ENCODE measurements around the gene SAT1. TPM values are rescaled to one million over a fixed set of nuclear protein-coding genes. Genes with fewer than 3 reads are reported as not detected.

The SAT1 gene
- total and polyA plus RNA-seq, 10 of the 15 experiments (the other 5 are each of a cell fraction or from before 2014, with no cell fraction given) = 42.2 to 234 (median 60.4) TPM

- DNase-seq (ENCODE audit: low read depth, low spot score) = no peak
- intact Hi-C loops (cut with micrococcal nuclease; ENCODE audit: unreplicated experiment) = loop anchor here (1.0 to 10.0 kb wide), 3 partner anchors 27 to 271 kb away; partner anchors contain the start of gene EIF2S3
- H3K4me2 ChIP-seq (ENCODE audit: control insufficient read depth, insufficient read depth) = peak overlapping the region; percentile 45
- SMC1A ChIA-PET (ENCODE audit: uncharacterized antibody, unreplicated experiment) = interaction anchor here (1.0 to 6.8 kb wide), 8 partner anchors 26 to 459 kb away, joined by 3 to 82 read pairs (median 4); partner anchors contain the start of gene ACOT9
- POLR2A ChIA-PET = interaction anchor here (0.6 to 3.3 kb wide), 8 partner anchors 9 to 908 kb away, joined by 3 to 26 read pairs (median 4); partner anchors contain the start of gene ACOT9
- peaks cover 9% of the 10 kb centered on the region for H3K79me2 ChIP-seq (ENCODE audit: control insufficient read depth, insufficient read depth, low read length)
- H3K36me3 ChIP-seq (ENCODE audit: control insufficient read depth in 2 of 2, insufficient read depth in 2 of 2, low read length in 1 of 2) = no peaks in the 10 kb centered on the region
- in situ Hi-C loops (cut with MboI) = loop anchor here (5.0 kb wide), 1 partner anchor 118 kb away; no protein-coding TSS in a partner anchor
- RAD21 ChIA-PET (ENCODE audit: unreplicated experiment) = interaction anchor here (0.6 to 5.7 kb wide), 12 partner anchors 30 to 458 kb away, joined by 3 to 96 read pairs (median 4); partner anchors contain the start of genes APOO, CXorf58 and EIF2S3
- peak overlapping the region; percentile 68 for H3K4me3 ChIP-seq
- no peaks in the 10 kb centered on the region; the same call in 2 of the 3 replicates for H3K9me3 ChIP-seq (replicated peaks; ENCODE audit: control insufficient read depth, insufficient read depth, low read length)
- no peaks in the 10 kb centered on the region for H3K4me1 ChIP-seq (ENCODE audit: control insufficient read depth, insufficient read depth, low read length)
- 28% methylated on average over 21 of the region's 21 CpGs for WGBS (ENCODE audit: insufficient coverage, insufficient replicate concordance, low lambda C conversion rate, missing lambda C conversion rate)
- TF ChIP-seq ZNF207 (IDR thresholded peaks at IDR 0.05; ENCODE audit: borderline replicate concordance) = peak; percentile 19; the same call in 1 of the 2 replicates
- no peak for TF ChIP-seq CHD2 (IDR thresholded peaks at IDR 0.05; ENCODE audit: borderline replicate concordance, low read depth, low read length)
- TF ChIP-seq SMAD1 (IDR thresholded peaks at IDR 0.05; ENCODE audit: low read depth, partially characterized antibody) = peak; percentile 67
- TF ChIP-seq NR2C1 (IDR thresholded peaks at IDR 0.05) = 0 out of 2 replicates have a peak, but pooled peaks have one; percentile 26
- peak; percentile 54; the same call in 1 of the 2 replicates for TF ChIP-seq MLLT1 (IDR thresholded peaks at IDR 0.05)
- TF ChIP-seq GABPA (IDR thresholded peaks at IDR 0.05; ENCODE audit: low read depth) = 0 out of 2 replicates have a peak, but pooled peaks have one; percentile 44
- TF ChIP-seq WRNIP1 (IDR thresholded peaks at IDR 0.05; ENCODE audit: borderline replicate concordance, low read depth, low read length) = no peak
- 0 out of 2 replicates have a peak, but pooled peaks have one; percentile 14 for TF ChIP-seq POLR2AphosphoS5 (IDR thresholded peaks at IDR 0.05; ENCODE audit: low read length)
- no peaks in the 10 kb centered on the region for H3K27me3 ChIP-seq (replicated peaks in 1 of 2; ENCODE audit: control insufficient read depth in 2 of 2, insufficient read depth in 2 of 2, low read length in 1 of 2)
- no peaks in the 10 kb centered on the region for H4K20me1 ChIP-seq (ENCODE audit: control insufficient read depth, insufficient read depth)
- BruUV-seq (replicated peaks) = TSS peak; percentile 77
- peak overlapping the region; percentile 82 for H3K27ac ChIP-seq (ENCODE audit: control insufficient read depth, insufficient read depth)
- ATAC-seq = peak; percentile 3
- H2AFZ ChIP-seq (ENCODE audit: control insufficient read depth, low read depth, low read length) = no peak overlapping the region
- H3K9ac ChIP-seq (ENCODE audit: control insufficient read depth, insufficient read depth, low read length) = peak overlapping the region; percentile 72
- FAIRE-seq = no peak
- CTCF ChIA-PET = interaction anchor here (1.2 to 5.7 kb wide), 5 partner anchors 11 to 459 kb away, joined by 4 to 123 read pairs (median 11); partner anchors contain the start of gene EIF2S3
Measured at GRCh38 chrX:23783589-23784469, 856 bp downstream of the SAT1 start.
